HEK293 (cell line): Measurements from ENCODE around the gene CIB4.
"Not testable (repeated sequence)": the region's sequence is repeated elsewhere in the genome, so short reads cannot be mapped to it uniquely, and the experiment has no call there.

ENCODE experiments used
- CTCF ChIA-PET: fragments of 350-600 bp; formaldehyde crosslinking; extraction: SDS; loops from one replicate; lab custom pipeline; 2021; ENCODE audit warnings: antibody characterized with exemption; lab: Yijun Ruan, JAX
- POLR2A ChIA-PET: fragments of 300-600 bp; formaldehyde crosslinking; extraction: SDS; loops from one replicate; lab custom pipeline; 2020; ENCODE audit warnings: antibody characterized with exemption, inconsistent platforms; lab: Yijun Ruan, JAX
- H3K27ac ChIP-seq: fragments of 200-500 bp; sonication (Bioruptor generic); 2 replicates; pipeline ENCODE4 v1.5.1; 2014; ENCODE audit warnings: low read depth, low read length, control low read depth, inconsistent platforms; ENCODE audit errors: extremely low read depth
- H3K36me3 ChIP-seq, 2 experiments: fragments of 200-500 bp in 1 of 2; sonication (Bioruptor generic) in 1 of 2; 1 replicate in 1 of 2; 2 replicates in 1 of 2; pipeline ENCODE4 v1.5.1; 2014 to 2017; ENCODE audit warnings: inconsistent platforms in 2 of 2, low read length in 2 of 2; ENCODE audit not compliant: control insufficient read depth in 2 of 2, insufficient read depth in 1 of 2
- H3K4me1 ChIP-seq: fragments of 200-500 bp; sonication (Bioruptor generic); 2 replicates; pipeline ENCODE4 v1.5.1; 2014; ENCODE audit warnings: mild to moderate bottlenecking, low read length, inconsistent platforms; ENCODE audit not compliant: control insufficient read depth, insufficient read depth
- H3K4me3 ChIP-seq: 2 replicates; pipeline ENCODE4 v1.5.1; 2011; ENCODE audit warnings: low read depth, mild to moderate bottlenecking, control low read depth, low read length, moderate library complexity
- H3K9me3 ChIP-seq: fragments of 200-500 bp; sonication (Bioruptor generic); 2 replicates; pipeline ENCODE4 v1.5.1; 2014; ENCODE audit warnings: low read depth, low read length, inconsistent platforms; ENCODE audit not compliant: control insufficient read depth, insufficient read depth
- HOXA7 ChIP-seq: sonication (generic); formaldehyde crosslinking; IDR thresholded peaks from 2 replicates; pipeline ENCODE4 v1.8.1; 2022; ENCODE audit warnings: missing genetic modification reagents, borderline replicate concordance
- KLF8 ChIP-seq: fragments of 450-650 bp; formaldehyde crosslinking; IDR thresholded peaks from 2 replicates; pipeline ENCODE4 v1.5.1; 2016; ENCODE audit warnings: missing biosample characterization, missing genetic modification characterization
- KLF9 ChIP-seq: fragments of 450-650 bp; formaldehyde crosslinking; IDR thresholded peaks from 2 replicates; pipeline ENCODE4 v1.5.1; 2016; ENCODE audit warnings: missing biosample characterization, missing genetic modification characterization, low read depth
- PRDM4 ChIP-seq: fragments of 450-650 bp; formaldehyde crosslinking; IDR thresholded peaks from 2 replicates; pipeline ENCODE4 v1.5.1; 2017; ENCODE audit warnings: missing biosample characterization, missing genetic modification characterization
- SETDB1 ChIP-seq: IDR thresholded peaks from one replicate; pipeline ENCODE4 v1.6.1; 2017; ENCODE audit warnings: mild to moderate bottlenecking, low read length, moderate library complexity, mixed read lengths; ENCODE audit not compliant: insufficient read length
- SP2 ChIP-seq: fragments of 450-650 bp; formaldehyde crosslinking; IDR thresholded peaks from 2 replicates; pipeline ENCODE4 v1.5.1; 2016; ENCODE audit warnings: missing biosample characterization, missing genetic modification characterization
- YY2 ChIP-seq: fragments of 450-650 bp; formaldehyde crosslinking; IDR thresholded peaks from 2 replicates; pipeline ENCODE4 v1.5.1; 2016; ENCODE audit warnings: missing biosample characterization, missing genetic modification characterization
- ZBTB1 ChIP-seq: fragments of 450-650 bp; formaldehyde crosslinking; IDR thresholded peaks from 2 replicates; pipeline ENCODE4 v1.5.1; 2016; ENCODE audit warnings: missing biosample characterization, missing genetic modification characterization
- ZBTB49 ChIP-seq: fragments of 450-650 bp; formaldehyde crosslinking; IDR thresholded peaks from 2 replicates; pipeline ENCODE4 v1.5.1; 2016; ENCODE audit warnings: missing biosample characterization, missing genetic modification characterization, low read depth
- ZIC2 ChIP-seq: fragments of 450-650 bp; formaldehyde crosslinking; IDR thresholded peaks from 2 replicates; pipeline ENCODE4 v1.5.1; 2016; ENCODE audit warnings: missing biosample characterization, missing genetic modification characterization
- ZNF146 ChIP-seq: fragments of 450-650 bp; formaldehyde crosslinking; IDR thresholded peaks from 2 replicates; pipeline ENCODE4 v1.5.1; 2016; ENCODE audit warnings: missing biosample characterization, missing genetic modification characterization
- ZNF280D ChIP-seq: fragments of 450-650 bp; formaldehyde crosslinking; IDR thresholded peaks from 2 replicates; pipeline ENCODE4 v1.5.1; 2016; ENCODE audit warnings: missing biosample characterization, missing genetic modification characterization
- ZNF433 ChIP-seq: fragments of 450-650 bp; formaldehyde crosslinking; IDR thresholded peaks from 2 replicates; pipeline ENCODE4 v1.5.1; 2016; ENCODE audit warnings: missing biosample characterization, missing genetic modification characterization, low read depth
- ZNF660 ChIP-seq: fragments of 450-650 bp; IDR thresholded peaks from 2 replicates; pipeline ENCODE4 v1.5.1; 2018; ENCODE audit warnings: missing biosample characterization, mild to moderate bottlenecking, missing genetic modification characterization
- ZSCAN5A ChIP-seq: fragments of 450-650 bp; formaldehyde crosslinking; IDR thresholded peaks from 2 replicates; pipeline ENCODE4 v1.5.1; 2016; ENCODE audit warnings: missing biosample characterization, missing genetic modification characterization

Gene CIB4

GRCh38 chr2:26666671-26667070, 25.5 kb upstream of the CIB4 start:
- no peak for TF ChIP-seq ZSCAN5A (tag by site-specific recombination)
- TF ChIP-seq KLF9 (tag by site-specific recombination): no peak
- no peak for TF ChIP-seq PRDM4 (tag by site-specific recombination)
- no peak for TF ChIP-seq YY2 (tag by site-specific recombination)
- no peak for TF ChIP-seq HOXA7 (CRISPR knock-in tag)
- TF ChIP-seq ZIC2 (tag by site-specific recombination): no peak
- TF ChIP-seq SP2 (tag by site-specific recombination): no peak
- TF ChIP-seq KLF8 (tag by site-specific recombination): no peak
- no peak for TF ChIP-seq ZNF660
- TF ChIP-seq ZNF433: no peak
- TF ChIP-seq, all 188 proteins: peak for 0
- H3K4me3 ChIP-seq: no peak overlapping the region
- POLR2A ChIA-PET: interaction anchor here (1.1 kb wide), 1 partner anchor 633 kb away, joined by 3 read pairs; the partner anchor contains the start of gene RAB10
- H3K27ac ChIP-seq: no peak overlapping the region
- CTCF ChIA-PET: no interaction called here
- no peaks in the 10 kb centered on the region for H3K36me3 ChIP-seq
- no peaks in the 10 kb centered on the region for H3K4me1 ChIP-seq
- H3K9me3 ChIP-seq: no peaks in the 10 kb centered on the region

DNA sequence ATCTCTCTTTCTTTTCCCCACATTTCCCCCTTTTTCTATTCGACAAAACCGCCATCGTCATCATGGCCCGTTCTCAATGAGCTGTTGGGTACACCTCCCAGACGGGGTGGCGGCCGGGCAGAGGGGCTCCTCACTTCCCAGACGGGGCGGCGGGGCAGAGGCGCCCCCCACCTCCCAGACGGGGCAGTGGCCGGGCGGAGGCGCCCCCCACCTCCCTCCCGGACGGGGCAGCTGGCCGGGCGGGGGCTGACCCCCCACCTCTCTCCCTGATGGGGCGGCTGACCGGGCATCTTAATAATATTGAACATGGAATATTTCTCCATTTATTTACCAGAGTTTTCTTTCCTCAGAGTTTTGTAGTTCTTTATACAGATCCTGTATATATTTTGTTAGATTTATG, 24.1 kb upstream of the CIB4 start:
- CTCF ChIA-PET, H3K4me3 ChIP-seq, H3K27ac ChIP-seq, H3K9me3 ChIP-seq, H3K36me3 ChIP-seq, H3K4me1 ChIP-seq, POLR2A ChIA-PET: not testable (repeated sequence)

- Histone ChIP-seq H3K4me3 (no peak overlapping the region), H3K27ac (no peak overlapping the region), H3K4me1 (no peaks in the 10 kb centered on the region), H3K9me3 (no peaks in the 10 kb centered on the region), H3K36me3 (no peaks in the 10 kb centered on the region)
- CTCF ChIA-PET: interaction anchor here (0.8 to 1.3 kb wide), 3 partner anchors 22 to 140 kb away, joined by 3 to 4 read pairs (median 4); no protein-coding TSS in a partner anchor
- POLR2A ChIA-PET: no interaction called here
- 0 out of 2 replicates have a peak, but pooled peaks have one; percentile 35 for TF ChIP-seq ZNF280D (tag by site-specific recombination)
- no peak for TF ChIP-seq ZBTB1 (tag by site-specific recombination)
- 0 out of 2 replicates have a peak, but pooled peaks have one; percentile 52 for TF ChIP-seq ZNF146 (tag by site-specific recombination)
- peak; percentile 69 for TF ChIP-seq SETDB1
- TF ChIP-seq ZBTB49 (tag by site-specific recombination): no peak
- TF ChIP-seq ZNF433: no peak
Measured at GRCh38 chr2:26660363-26660962, 19.3 kb upstream of the CIB4 start.
